GM13977 (cell line): ENCODE data around the gene CCDC102B.

Source experiments
- DNase-seq: peaks from one replicate; pipeline ENCODE4 v3.0.0; 2012; ENCODE audit warnings: low spot score
- in situ Hi-C: fragments of 300-500 bp; cut with MboI; formaldehyde crosslinking; loops from one replicate; pipeline ENCODE4 v1.12.0; 2022; ENCODE audit warnings: low sequenced_read_pairs, low pct_unique_long_range_greater_than_20kb, mixed read lengths, inconsistent platforms; ENCODE audit not compliant: unreplicated experiment
- TF ChIP-seq, protein P1 (sequence below): IDR thresholded peaks from 2 replicates; pipeline ENCODE4 v1.5.1; 2012; ENCODE audit warnings: mild to moderate bottlenecking, control low read depth; ENCODE audit not compliant: insufficient read depth; ENCODE audit errors: extremely low read depth, missing control alignments

Gene CCDC102B

DNA sequence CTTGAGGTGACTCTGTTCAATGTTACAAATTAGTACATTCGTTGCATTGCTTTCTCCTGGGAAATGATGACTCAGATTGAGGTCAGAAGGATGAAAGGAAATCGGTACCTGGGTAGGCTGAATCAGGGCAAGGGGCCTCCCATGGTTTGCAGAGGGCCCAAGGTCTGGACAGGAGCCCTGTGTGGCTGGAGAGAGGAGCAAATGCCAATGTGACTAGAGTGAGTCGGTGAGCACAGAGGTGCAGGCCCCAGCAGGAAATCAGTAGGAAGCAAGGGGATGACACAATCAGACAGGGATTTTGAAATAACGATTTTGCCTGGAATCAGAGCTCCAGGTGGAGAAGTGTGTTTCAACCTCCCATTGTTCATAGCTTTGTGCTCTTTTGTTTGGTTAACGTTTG is 118.9 kb downstream of the CCDC102B start:
- in situ Hi-C loops = no loop called here
- TF ChIP-seq, protein P1, sequence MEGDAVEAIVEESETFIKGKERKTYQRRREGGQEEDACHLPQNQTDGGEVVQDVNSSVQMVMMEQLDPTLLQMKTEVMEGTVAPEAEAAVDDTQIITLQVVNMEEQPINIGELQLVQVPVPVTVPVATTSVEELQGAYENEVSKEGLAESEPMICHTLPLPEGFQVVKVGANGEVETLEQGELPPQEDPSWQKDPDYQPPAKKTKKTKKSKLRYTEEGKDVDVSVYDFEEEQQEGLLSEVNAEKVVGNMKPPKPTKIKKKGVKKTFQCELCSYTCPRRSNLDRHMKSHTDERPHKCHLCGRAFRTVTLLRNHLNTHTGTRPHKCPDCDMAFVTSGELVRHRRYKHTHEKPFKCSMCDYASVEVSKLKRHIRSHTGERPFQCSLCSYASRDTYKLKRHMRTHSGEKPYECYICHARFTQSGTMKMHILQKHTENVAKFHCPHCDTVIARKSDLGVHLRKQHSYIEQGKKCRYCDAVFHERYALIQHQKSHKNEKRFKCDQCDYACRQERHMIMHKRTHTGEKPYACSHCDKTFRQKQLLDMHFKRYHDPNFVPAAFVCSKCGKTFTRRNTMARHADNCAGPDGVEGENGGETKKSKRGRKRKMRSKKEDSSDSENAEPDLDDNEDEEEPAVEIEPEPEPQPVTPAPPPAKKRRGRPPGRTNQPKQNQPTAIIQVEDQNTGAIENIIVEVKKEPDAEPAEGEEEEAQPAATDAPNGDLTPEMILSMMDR = no peak

DNA sequence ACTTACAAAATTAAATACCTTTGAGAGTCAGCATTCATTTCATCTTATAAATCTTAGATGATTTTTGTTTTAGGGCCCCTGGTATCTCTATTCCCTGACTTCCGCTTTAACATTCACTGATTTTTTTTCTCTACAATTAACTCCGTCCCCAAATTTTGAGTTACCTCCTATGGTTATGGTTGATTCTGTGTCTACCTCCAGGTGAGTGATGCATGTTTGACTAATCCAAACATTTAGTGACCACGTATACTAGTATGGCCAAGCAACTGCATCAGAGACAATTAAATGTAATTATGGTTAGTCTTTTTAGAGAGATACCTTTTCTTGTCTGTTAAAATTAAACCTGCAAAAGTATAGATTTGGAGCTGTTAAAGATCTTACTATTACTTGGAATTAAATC is 120.3 kb downstream of the CCDC102B start:
- no peak for DNase-seq
- TF ChIP-seq, protein P1 = no peak
- in situ Hi-C loops = no loop called here

More for the DNA sequence above, 118.9 kb downstream of the CCDC102B start:
- DNase-seq = no peak

DNA sequence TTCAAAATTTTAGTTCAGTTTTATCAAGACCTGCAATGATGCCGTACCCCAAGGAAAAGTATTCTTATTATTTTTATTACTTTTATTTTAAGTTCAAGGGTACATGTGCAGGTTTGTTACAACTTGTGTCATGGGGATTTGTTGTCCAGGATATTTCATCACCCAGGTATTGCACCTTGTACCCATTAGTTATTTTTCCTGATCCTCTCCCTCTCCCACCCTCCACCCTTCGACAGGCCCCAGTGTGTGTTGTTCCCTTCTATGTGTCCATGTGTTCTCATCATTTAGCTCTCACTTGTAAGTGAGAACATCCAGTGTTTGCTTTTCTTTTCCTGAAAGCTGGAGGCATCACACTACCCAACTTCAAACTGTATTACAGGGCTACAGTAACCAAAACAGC is 122.0 kb downstream of the CCDC102B start:
- in situ Hi-C loops = no loop called here
- TF ChIP-seq, protein P1 = no peak
- no peak for DNase-seq

DNA sequence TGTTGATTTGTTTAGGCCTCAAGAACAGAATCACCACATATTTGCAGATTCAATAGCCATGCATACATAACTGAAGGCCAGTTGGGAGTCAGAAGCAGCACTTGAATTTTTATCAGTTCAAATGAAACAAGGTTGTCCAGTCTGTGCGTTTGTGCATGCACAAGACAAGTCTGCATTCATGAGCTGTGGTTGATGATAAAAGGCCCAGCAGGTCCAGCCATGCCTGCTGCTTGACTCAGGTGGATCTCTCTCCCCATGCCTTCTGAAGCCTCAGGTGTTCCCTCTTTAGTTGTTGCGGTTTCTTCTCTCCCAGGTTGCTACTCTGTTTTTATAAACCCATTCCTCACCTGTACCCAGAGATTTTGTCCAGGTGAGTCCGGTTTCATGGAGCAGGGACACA is 124.5 kb downstream of the CCDC102B start:
- in situ Hi-C loops = no loop called here
- TF ChIP-seq, protein P1 = no peak

DNA sequence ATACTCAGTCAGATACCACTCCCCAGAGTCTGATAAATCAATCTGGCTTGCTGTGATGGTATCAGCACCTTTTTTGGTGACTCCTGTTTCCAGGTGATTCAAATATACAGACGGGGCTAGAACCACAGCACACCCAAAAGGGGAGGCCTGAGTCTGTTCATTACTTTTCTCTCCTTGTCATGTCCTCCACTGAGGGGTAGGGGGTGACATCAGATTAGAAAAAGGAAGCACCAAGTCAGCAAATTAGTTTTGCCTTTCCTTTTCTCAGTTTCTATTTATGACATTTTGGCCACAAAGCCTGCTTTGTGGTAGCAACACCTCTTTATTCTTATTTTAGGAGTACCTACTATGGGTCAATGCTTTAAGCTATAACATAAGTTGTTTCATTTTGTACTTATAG is 127.4 kb downstream of the CCDC102B start:
- DNase-seq = peak; percentile 12
- in situ Hi-C loops = no loop called here
- TF ChIP-seq, protein P1 = peak; percentile 60

More for the DNA sequence above, 124.5 kb downstream of the CCDC102B start:
- DNase-seq = no peak

DNA sequence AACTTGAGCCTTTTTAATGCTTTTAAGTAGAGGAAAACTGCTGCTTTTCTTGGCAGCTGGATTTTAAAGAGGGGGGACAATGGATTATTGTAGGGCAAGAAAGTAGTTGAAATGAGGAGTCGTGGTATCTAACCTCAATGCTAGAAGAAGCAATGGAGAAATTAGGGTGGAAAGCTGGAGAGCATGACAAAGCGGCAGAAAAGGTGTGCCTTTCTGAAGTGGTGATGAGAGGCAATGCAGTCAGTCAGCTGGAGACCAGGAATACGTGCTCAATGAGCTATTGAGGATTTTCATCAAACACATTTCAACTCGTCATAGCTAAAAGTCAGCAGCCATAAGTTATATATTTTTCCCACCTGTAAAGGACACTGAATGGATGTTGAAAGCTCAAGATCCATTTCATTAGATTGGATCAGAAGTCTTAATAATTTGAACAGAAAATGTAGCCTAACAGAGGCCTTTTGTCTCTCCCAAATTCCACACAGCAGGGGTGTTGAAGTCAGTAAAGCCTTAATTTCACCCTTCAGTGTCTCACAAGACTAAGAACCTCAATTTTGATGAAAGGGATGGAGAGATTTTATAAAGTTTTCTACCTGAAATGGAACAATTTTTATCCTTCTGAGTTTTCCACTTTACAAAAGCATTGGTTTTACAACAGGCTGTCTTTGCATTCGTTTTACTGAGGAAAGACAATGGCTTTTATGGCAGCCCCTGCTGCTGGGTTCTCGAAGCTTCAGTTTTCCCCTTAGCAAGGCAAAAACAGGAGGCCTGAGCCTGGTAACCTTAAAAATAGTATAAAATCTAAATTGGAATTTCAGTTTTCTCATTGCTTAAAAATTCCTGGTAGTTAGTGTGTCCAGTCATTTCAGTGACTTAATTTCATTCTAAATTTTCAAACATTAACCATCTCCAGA is 131.1 kb downstream of the CCDC102B start:
- DNase-seq = no peak
- in situ Hi-C loops = no loop called here
- TF ChIP-seq, protein P1 = no peak
